ENCODE results near the gene DRD5. TPM values are rescaled to one million over a fixed set of nuclear protein-coding genes. Genes with fewer than 3 reads are reported as not detected.

Gene DRD5
- total RNA-seq, 4 donors from 2014 or later = not detected

GRCh38 chr4:9800848-9801247, 19.4 kb downstream of the DRD5 start:
- intact Hi-C loops (cut with DNase I; ENCODE audit: low total_unique reads) = no loop called here
- no peak for DNase-seq
- Histone ChIP-seq H3K4me1 (no peaks in the 10 kb centered on the region), H3K27ac (no peak overlapping the region), H3K27me3 (no peaks in the 10 kb centered on the region), H3K36me3 (no peaks in the 10 kb centered on the region), H3K4me3 (no peak overlapping the region), H3K9me3 (no peaks in the 10 kb centered on the region)
- TF ChIP-seq POLR2A (IDR thresholded peaks at IDR 0.05) = no peak
- TF ChIP-seq CTCF (IDR thresholded peaks at IDR 0.05) = no peak

GRCh38 chr4:9804918-9805317, 23.5 kb downstream of the DRD5 start:
- Histone ChIP-seq H3K9me3 (no peaks in the 10 kb centered on the region), H3K36me3 (no peaks in the 10 kb centered on the region), H3K4me1 (no peaks in the 10 kb centered on the region), H3K27me3 (no peaks in the 10 kb centered on the region), H3K4me3 (no peak overlapping the region), H3K27ac (no peak overlapping the region)
- no peak for TF ChIP-seq POLR2A (IDR thresholded peaks at IDR 0.05)
- TF ChIP-seq CTCF (IDR thresholded peaks at IDR 0.05) = no peak
- DNase-seq = no peak
- intact Hi-C loops (cut with DNase I; ENCODE audit: low total_unique reads) = no loop called here

DNA sequence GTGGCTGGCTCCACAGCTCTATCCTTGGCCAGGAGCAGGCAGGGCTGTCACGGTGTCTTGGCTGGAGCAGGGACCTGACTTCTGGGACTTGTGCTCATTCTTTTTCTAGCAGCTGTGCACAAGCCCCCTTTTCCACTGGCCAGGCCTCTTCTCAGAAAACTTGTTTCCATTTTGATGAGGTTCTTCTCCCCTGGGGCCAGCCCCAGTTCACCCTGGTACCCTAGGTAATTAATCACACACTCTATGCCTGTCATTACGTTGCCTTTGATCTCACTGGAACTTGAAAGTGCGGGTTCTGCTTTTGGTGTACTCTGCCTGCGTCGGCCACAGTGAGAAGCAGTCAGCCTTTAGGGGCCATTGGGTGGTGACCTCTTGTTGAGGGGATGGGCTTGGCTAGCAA, 26.6 kb downstream of the DRD5 start:
- no peaks in the 10 kb centered on the region for H3K4me1 ChIP-seq
- no peaks in the 10 kb centered on the region for H3K9me3 ChIP-seq
- intact Hi-C loops (cut with DNase I; ENCODE audit: low total_unique reads) = no loop called here
- no peak overlapping the region for H3K27ac ChIP-seq
- no peak overlapping the region for H3K4me3 ChIP-seq
- H3K27me3 ChIP-seq = no peaks in the 10 kb centered on the region
- no peak for TF ChIP-seq CTCF (IDR thresholded peaks at IDR 0.05)
- no peak for TF ChIP-seq POLR2A (IDR thresholded peaks at IDR 0.05)
- no peak for DNase-seq
- H3K36me3 ChIP-seq = no peaks in the 10 kb centered on the region

GRCh38 chr4:9811806-9812205, 30.4 kb downstream of the DRD5 start:
- DNase-seq = no peak
- no peak overlapping the region for H3K27ac ChIP-seq
- H3K9me3 ChIP-seq = no peaks in the 10 kb centered on the region
- no peak overlapping the region for H3K4me3 ChIP-seq
- intact Hi-C loops (cut with DNase I; ENCODE audit: low total_unique reads) = no loop called here
- H3K36me3 ChIP-seq = no peaks in the 10 kb centered on the region
- H3K27me3 ChIP-seq = no peaks in the 10 kb centered on the region
- TF ChIP-seq CTCF (IDR thresholded peaks at IDR 0.05) (no peak), POLR2A (IDR thresholded peaks at IDR 0.05) (no peak)
- no peaks in the 10 kb centered on the region for H3K4me1 ChIP-seq

DNA sequence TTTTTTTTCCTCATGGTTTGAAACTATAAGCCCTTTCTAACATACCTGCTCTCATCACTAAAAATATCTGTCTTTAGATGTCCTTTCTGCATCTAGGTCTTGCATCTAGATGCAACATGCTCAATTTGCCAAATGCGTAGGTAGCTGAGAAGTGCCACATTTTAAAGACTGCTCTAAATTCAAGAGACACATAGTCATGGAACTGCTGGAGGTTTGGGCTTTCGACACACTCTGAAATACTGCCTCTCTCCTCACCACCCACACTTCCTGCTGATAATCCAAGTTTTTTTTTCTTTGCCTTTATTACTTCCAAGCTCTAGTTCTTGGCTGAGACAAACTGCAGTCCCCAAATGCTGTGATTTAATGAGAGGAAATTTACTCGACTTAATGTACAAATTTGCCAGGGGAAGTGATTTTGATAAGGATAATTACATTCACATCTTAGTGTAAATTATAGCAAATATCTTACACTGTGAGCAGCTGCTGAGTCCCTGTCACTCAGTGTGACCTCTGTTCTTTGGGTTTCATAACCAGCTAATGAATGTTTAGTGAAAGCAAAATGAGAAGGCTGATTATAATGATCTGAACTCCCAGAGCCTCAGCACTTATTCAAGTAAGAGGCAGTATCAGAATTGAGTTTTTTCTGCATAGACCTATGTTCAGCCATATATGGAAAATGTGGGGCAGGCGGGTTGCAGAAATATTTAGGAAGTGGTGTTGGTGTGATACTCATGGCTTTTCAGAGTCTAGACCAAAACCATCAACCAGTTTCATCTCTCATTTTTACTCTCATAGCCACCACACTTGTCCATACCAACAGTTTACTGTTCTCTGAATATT, 31.3 kb downstream of the DRD5 start:
- no peak for TF ChIP-seq CTCF (IDR thresholded peaks at IDR 0.05)
- no peak for TF ChIP-seq POLR2A (IDR thresholded peaks at IDR 0.05)
- Histone ChIP-seq H3K27me3 (no peaks in the 10 kb centered on the region), H3K4me3 (no peak overlapping the region), H3K36me3 (no peaks in the 10 kb centered on the region), H3K9me3 (no peaks in the 10 kb centered on the region), H3K4me1 (no peaks in the 10 kb centered on the region), H3K27ac (no peak overlapping the region)
- no peak for DNase-seq
- intact Hi-C loops (cut with DNase I; ENCODE audit: low total_unique reads) = no loop called here
